Fibroblast of skin of left quadriceps (primary cell): Measurements from ENCODE around the gene UBTD2.
"Not testable (repeated sequence)": the region's sequence is repeated elsewhere in the genome, so short reads cannot be mapped to it uniquely, and the experiment has no call there.

Experiments
- DNase-seq, 2 experiments: peaks; one replicate each; pipeline ENCODE4 v3.0.0-alpha.2; 2013; ENCODE audit warnings: low read depth in 2 of 2

UBTD2 gene

DNA sequence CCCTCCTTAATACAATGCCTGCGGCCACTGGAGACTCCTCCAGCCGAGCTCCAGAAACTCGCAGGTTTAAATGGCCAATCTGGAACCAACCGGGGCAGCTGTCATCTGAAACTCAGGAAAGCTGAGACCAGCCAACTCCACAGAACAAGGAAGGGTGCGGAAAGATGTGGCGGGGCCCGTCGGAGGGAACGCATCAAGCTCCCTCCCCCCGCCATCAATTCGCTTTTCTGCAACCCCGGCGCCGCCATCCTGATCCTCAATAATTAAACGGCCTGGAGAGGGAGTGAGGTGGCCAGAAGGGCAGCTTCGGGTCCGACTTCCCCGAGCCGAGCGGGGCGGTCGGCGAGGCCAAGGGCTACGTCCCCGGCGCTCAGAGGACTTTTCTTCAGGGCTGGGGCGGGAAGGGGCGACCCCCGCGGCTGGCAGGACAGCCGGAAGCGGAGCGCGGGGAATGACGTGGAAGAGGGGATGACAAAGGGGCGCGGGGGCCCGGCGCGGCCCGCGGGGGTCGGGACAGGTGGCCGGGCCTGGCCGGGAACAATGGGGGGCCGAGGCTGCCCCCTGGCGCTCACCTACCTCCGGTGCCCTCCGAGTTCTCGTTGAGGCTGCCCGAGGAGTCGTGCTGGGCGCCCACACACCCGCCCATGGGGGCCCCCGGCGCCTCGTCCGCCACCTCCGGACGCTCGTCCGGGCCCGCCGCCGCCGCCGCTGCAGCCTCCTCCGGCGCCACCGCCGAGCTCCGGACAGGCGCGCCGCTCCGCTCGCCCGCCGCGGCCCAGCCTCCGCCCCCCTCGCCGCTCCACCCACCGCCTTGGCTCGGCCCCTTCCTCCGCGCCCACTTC lies at the start of gene UBTD2:
Gene UBTD2, minus strand, starts transcription at position 745 of the 842 bp plus-strand sequence. Its CDS starts 99 bp downstream, at position 646.
- peak; percentile 48 to 53 for DNase-seq

DNA sequence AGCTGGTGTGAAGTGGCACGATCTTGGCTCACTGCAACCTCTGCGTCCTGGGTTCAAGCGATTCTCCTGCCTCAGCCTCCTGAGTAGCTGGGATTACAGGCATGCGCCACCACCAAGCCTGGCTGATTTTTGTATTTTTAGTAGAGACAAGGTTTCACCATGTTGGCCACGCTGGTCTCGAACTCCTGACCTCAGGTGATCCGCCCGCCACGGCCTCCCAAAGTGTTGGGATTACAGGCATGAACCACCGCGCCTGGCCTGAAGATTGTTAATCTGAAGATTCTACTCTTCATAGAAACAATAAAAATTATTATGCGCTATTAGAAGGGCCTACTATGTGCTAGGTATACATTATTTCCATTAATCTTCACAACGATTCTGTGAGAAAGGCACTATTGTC lies 43.3 kb upstream of the UBTD2 start:
- DNase-seq = not testable (repeated sequence)

- no peak for DNase-seq
These were observed 41.9 kb upstream of the UBTD2 start for GRCh38 chr5:172325452-172325851.

DNA sequence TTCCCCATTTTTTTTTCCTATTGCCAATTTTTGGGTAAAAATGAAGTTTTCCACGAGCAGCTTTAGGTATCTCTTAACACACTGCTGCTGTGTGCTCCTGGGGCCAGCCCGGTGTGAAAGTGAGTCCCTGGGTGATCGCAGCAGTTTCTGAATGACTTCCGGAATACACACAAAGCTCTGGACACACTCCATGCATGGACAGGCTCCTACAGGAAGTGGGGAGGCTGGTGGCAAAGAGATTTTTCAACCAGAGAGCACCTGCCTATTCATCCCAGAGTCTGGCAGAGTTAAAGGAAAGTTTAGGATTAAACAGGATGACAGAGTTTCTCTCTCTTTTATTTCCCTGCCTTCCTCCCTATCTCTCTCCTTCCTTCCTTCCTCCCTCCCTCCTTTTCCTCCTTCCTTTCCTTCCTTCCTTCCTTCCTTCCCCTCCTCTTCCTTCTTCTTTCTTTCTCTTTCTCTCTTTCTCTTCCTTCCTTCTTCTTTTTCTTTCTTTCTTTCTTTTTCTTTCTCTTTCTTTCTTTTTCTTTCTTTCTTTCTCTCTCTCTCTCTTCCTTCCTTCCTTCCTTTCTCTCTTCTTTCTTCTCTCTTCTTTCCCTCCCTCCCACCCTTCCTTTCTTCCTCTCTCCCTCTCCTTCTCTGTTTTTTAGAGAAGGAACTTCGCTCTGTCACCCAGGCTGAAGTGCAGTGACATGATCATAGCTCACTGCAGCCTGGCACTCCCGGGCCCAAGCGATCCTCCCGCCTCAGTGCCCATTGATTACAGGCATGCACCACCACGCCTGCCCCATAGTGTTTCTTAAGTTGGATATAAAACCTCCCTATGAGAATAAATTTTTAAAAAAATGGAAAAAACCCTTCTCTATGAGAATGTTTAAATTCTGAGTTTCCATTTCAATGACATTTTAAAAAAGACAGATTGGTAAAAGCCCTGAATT lies 38.7 kb upstream of the UBTD2 start:
- DNase-seq = no peak

- no peak for DNase-seq
These were observed 38.0 kb upstream of the UBTD2 start for GRCh38 chr5:172321593-172321992.

DNA sequence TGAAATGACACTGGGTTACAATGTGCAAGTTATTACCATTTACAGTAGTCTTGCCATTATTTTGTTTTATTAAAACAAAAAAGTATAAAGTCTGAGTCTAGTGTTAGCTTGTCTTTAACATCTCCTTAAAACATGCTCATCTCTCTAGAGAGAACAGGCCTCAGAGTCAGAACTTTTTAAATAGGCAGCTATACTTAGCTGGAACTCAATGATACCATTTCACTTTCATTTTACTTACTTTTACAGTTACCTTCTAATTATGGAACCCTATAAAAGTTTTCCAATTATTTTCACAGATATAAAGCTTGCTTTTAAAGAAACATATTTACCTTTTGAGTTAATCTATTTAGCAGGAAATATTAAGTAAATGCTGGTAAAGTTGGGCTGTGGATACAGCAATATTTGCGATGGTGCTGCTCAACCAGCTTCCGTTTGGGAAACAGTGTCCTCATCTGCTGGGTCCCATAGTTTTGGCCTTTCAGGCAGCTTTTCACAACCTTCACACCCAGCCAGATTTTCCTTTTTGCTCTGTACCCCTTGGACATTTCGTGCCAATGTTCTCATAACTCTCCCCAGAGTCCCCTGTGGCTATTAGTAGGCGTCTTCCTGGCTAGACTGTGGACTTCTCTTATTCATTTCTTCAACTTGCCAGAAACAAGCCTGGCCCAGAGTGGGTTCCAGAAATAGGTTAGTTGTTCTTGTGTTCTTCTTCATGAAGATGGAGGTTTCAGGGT lies 36.3 kb upstream of the UBTD2 start:
- no peak for DNase-seq

GRCh38 chr5:172315587-172316493 lies 32.3 kb upstream of the UBTD2 start:
- DNase-seq = no peak

DNA sequence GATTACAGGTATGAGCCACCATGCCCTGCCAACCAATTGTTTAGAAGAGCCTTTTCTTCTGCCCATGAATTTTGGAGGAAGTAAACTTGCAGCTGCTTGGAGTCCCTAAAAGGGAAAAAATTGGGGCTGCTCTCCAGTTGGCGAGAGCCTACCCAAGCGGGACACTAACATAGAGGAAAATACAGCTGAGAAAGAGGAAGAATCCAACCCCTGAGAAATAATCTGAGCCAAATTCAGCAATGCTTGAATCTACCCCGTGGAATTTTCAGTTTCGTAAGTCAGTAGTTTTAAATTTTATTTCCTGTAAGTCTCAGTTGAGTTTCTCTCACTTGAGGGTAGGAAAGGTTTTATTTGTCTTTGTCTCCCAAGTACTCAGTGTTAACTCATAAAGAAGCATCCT lies 30.4 kb upstream of the UBTD2 start:
- no peak for DNase-seq

- DNase-seq = no peak
These were observed 28.7 kb upstream of the UBTD2 start for GRCh38 chr5:172312286-172312685.

DNA sequence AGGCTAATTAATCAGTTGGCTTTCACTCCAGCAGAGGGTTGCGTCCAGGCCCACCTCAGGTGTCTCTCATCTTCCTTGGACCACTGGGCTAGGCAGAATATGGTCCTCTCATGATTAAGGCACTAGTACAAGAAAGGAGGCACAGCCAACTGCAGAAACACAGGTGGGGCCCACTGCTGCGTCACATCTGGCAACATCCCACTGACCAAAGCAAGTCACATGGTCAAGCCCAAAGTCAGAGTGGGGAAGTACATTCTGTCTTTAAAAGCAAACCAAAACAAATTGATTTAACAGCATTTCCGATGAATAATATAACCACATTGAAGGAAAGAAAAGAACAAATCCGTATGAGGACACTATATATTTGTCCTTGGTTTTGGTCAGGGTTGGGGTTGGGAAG lies 28.0 kb upstream of the UBTD2 start:
- no peak for DNase-seq

DNA sequence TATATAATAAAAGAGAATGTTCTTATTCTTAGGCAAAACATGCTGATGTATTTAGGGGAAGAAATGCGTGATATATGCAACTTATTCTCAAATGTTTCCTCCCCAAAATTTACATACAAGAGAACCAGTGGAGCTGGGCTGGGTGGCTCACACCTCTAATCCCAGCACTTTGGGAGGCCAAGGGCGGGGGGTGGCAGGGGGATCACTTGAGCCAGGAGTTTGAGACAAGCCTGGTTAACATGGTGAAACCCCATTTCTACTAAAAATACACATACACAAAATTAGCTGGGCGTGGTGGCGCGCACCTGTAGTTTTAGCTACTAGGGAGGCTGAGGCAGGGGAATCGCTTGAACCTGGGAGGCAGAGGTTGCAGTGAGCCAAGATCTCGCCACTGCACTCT lies 27.5 kb upstream of the UBTD2 start:
- no peak for DNase-seq

DNA sequence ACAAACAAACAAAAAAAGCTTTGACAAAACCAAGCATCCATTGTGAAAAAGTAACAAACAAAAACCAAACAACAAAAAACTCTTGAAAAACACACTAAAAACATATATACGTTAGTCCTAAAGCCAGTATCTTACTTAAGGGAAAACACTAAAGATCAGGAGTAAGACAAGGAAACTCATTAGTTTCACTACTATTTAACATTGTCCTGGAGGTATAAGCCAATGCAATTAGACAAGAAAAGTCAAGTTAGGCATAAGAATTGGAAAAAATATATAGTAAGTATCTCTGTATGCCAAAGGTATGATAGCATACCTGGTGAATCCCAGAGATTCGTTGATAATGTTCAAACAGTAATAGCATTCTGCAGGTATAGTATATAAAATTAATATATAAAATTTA lies 21.8 kb upstream of the UBTD2 start:
- DNase-seq = no peak

DNA sequence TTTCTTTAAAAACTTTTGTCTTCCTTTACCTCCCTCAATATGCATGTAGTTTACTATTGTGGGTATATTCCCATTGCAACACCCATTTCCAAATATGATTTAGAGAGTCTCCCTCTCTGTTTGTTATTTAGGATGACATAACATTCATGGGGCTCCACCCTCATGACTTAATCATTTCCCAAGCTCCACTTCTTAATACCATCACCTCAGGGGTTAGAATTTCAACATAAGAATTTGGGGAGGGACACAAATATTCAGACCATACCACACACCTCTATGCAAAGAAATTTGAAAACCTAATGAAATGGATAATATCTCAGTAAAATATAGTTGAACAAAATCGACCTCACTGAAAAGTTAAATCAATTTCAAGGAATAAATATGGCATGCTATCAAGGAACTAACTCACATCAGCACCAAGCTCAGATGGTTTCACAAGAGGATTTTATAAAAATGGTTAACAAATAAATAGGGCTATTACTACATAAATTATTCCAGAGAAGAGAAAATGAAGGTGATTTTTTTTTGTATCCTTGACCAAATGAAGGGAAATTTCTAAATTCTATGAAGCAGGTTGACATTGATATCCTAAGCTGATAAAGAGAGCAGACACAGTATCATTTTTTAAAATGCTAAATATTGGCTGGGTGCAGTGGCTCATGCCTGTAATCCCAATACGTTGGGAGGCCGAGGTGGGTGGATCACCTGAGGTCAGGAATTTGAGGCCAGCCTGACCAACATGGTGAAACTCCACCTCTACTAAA lies 20.2 kb upstream of the UBTD2 start:
- DNase-seq = no peak

DNA sequence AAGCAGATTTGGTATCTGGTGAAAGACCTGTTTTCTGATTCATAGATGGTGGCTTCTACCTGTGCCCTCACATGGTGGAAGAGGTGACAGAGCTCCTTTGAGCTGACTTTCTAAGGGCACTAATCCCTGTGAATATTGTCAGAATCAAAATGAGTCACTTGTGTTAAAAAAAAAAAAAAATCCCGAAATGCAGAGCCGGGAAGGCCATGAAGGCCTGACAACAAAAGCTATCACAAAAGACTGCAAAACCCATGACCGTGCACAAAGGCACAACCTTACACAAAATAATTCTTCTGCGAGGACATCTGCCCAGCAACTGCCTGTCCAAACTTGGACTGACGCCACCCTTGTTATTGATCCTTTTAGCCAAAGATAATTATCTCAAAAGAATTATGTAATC lies 19.6 kb upstream of the UBTD2 start:
- no peak for DNase-seq

- no peak for DNase-seq
These were observed 18.6 kb upstream of the UBTD2 start for GRCh38 chr5:172302047-172302710.

GRCh38 chr5:172299916-172300439 lies 16.4 kb upstream of the UBTD2 start:
- DNase-seq = no peak

- no peak for DNase-seq
These were observed 11.3 kb upstream of the UBTD2 start for GRCh38 chr5:172294831-172295230.

DNA sequence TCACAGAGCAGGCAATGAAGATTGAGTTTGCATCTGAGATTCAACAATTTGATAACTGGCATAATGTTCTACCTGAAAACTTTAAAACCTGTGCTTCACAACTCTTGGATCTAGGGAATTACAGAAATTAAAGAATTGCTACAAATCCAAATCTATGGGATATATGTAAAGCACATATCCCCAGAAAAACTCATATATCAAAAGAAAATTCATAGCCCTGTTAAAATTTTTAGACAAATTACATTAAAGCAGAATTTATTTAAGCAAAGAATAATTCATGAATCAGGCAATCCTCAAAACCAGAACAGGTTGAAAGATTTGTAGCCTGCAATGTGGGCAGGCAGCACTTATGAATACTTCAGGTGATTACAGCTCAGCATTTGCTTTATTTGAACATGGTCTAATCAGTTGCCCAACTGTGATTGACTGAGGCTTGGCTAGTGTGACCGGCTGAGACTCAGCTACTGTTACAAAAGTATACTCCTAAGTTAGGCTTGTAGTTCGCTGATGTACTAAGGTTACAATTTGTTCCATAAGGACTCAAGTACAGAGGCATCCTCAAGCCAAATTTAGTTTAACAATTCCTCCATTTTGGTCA lies 10.3 kb upstream of the UBTD2 start:
- DNase-seq = no peak
